DOHH2 (cell line): ENCODE results near the gene ZNRF1.

Experiments
- CTCF ChIP-seq: fragments of 200-600 bp; sonication (generic); IDR thresholded peaks from one replicate; pipeline ENCODE4 v1.5.1; 2014; ENCODE audit warnings: antibody characterized with exemption, mild to moderate bottlenecking, low read depth, low read length; ENCODE audit not compliant: poor library complexity, severe bottlenecking
- EZH2phosphoT487 ChIP-seq: fragments of 200-600 bp; sonication (generic); IDR thresholded peaks from 2 replicates; pipeline ENCODE4 v1.6.1; 2017; ENCODE audit warnings: borderline replicate concordance, mild to moderate bottlenecking, antibody characterized with exemption, low read length, moderate library complexity, mixed read lengths

DNA sequence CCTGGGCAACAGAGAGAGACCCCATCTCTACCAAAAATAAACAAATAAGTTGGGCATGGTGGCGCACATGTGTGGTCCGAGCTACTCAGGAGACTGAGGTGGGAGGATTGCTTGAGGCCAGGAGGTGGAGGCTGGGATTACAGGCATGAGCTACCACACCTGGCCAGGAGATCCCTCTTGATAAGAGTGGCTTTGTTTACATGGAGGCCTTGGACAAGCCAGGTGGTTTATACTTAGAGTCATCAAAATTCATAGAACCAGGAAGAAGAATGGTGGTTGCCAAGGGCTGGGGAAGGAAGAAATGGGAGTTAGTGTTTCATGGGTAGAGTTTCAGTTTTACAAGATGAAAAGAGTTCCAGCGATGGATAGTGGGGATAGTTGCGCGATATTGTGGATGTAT lies 140.7 kb downstream of the ZNRF1 start:
- TF ChIP-seq CTCF = no peak
- no peak for TF ChIP-seq EZH2phosphoT487
